ENCODE results near the gene ZNRF2.

The ZNRF2 gene

DNA sequence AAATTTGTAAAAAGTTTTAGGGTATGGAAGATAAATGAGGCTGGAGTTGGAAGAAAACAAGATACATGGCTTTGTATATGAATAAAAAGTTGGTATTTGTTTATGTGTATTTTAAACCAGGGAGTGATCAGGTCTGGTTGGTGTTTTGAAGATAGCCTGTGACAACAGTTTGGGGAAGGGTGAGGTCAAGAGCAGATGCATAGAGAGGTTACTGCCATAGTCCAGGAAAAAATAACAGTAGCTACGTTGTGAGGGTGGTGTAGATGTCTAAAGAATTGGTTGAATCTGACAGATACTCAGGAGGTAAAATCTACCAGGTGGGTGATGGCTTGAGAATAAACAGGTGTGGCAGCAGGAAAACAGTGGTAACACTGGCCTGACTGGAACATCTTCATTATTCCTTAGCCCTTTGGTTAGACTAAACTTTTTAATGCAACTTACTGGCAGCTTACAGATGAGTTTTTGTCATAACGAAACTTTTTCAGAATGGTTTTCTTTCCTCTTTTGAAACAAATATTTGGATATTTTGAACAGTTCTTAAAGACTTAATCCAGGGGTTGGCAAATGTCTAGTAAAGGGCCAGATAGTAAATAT, 25.5 kb downstream of the ZNRF2 start:
- no peak overlapping the region for H3K27ac ChIP-seq
- TF ChIP-seq CTCF (conservative IDR thresholded peaks at IDR 0.05) (no peak), ZFX (IDR thresholded peaks at IDR 0.05) (no peak)

- TF ChIP-seq CTCF (conservative IDR thresholded peaks at IDR 0.05) (no peak), ZFX (IDR thresholded peaks at IDR 0.05) (no peak)
- no peak overlapping the region for H3K27ac ChIP-seq
Measured at GRCh38 chr7:30310674-30311362, 26.4 kb downstream of the ZNRF2 start.

DNA sequence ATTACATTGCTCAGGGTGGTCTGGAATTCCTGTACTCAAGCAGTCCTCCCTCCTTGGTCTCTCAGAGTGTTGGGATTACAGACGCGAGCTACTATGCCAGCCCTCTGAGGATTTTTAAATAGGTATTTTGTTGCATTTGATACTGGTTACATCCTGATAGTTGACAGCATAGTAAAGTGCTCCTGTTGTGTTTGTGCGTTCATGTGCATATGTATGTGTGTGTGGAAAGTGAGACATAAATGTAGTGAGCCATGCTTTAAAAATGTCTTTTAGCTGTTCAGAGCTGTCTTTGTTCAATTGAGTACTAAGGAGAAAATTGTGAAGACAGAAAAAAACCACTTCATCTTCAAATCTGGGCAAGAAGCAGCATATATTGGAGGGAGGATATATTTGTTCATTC, 27.8 kb downstream of the ZNRF2 start:
- H3K27ac ChIP-seq = no peak overlapping the region
- TF ChIP-seq CTCF (conservative IDR thresholded peaks at IDR 0.05) = no peak
- no peak for TF ChIP-seq ZFX (IDR thresholded peaks at IDR 0.05)

DNA sequence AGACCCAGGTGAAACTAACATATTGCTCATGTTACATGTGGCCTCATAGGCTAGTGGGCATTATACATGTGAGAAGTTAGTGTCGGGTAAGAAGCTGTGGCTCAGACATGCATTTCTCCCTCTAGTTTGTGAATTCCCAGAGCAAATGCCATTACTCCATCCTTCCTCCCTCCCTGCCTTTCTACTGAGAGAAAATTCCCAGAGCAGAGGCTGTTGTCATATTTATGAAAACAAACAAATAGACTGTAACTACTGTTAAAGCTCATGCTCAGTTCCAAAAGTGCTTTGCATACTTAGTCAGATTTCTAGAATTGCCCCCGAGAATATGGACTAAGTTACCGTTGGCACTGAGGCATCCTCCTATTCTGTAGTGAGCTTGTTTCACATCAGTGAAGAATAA, 29.0 kb downstream of the ZNRF2 start:
- H3K27ac ChIP-seq = no peak overlapping the region
- TF ChIP-seq ZFX (IDR thresholded peaks at IDR 0.05) = no peak
- TF ChIP-seq CTCF (conservative IDR thresholded peaks at IDR 0.05) = no peak

DNA sequence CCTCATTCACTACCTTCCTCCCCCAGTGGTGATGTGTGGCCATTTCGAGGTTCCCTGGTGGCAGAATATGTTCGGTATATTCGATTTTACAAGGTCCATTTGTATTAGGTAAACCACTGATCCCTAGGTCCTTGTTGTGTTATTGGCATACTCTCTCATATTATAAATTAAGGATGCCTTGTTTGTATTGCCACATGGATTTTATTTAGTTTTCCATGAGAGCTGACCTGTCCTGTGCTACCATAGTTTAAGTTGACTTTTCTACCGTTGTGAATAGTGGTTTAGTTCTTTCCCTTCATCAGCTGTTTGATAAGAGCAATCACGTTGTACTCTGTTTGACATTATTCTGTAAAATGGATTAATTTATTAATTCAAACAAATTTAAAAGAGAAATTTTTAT, 29.4 kb downstream of the ZNRF2 start:
- no peak for TF ChIP-seq ZFX (IDR thresholded peaks at IDR 0.05)
- TF ChIP-seq CTCF (conservative IDR thresholded peaks at IDR 0.05) = no peak
- H3K27ac ChIP-seq = no peak overlapping the region

DNA sequence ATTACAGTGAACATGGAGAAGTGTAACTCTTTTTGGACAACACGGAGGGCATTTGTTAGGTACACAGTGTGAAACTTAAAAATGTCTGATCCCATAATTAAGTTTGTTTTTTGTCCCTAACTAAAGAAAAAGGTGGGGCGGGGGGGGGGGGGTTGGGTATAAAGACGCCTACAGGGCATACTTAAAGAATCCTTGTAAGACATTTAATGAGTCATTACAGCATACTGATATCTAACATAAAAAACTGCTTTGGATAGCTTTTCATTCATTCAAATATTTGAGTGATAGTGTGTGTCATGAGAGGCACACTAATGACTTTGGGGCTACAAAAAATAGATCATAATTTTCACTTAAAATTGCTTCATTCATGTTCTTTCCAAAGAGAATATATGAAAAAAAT, 31.2 kb downstream of the ZNRF2 start:
- TF ChIP-seq CTCF (conservative IDR thresholded peaks at IDR 0.05) (no peak), ZFX (IDR thresholded peaks at IDR 0.05) (no peak)
- no peak overlapping the region for H3K27ac ChIP-seq

GRCh38 chr7:30320392-30320791, 36.0 kb downstream of the ZNRF2 start:
- TF ChIP-seq ZFX (IDR thresholded peaks at IDR 0.05) (no peak), CTCF (conservative IDR thresholded peaks at IDR 0.05) (no peak)
- H3K27ac ChIP-seq = no peak overlapping the region

All from C4-2B (cell line).